Measurements from ENCODE around the gene MVB12A. TPM values are rescaled to one million over a fixed set of nuclear protein-coding genes. Genes with fewer than 3 reads are reported as not detected.

MVB12A gene
- 10 to 100 TPM; 21.0 to 41.4 (median 35.3) TPM for total RNA-seq
- 21.3 TPM for total RNA-seq (2013)
- 2.8 to 18.5 (median 13.2) reads per million in 29 experiments for total RNA-seq

DNA sequence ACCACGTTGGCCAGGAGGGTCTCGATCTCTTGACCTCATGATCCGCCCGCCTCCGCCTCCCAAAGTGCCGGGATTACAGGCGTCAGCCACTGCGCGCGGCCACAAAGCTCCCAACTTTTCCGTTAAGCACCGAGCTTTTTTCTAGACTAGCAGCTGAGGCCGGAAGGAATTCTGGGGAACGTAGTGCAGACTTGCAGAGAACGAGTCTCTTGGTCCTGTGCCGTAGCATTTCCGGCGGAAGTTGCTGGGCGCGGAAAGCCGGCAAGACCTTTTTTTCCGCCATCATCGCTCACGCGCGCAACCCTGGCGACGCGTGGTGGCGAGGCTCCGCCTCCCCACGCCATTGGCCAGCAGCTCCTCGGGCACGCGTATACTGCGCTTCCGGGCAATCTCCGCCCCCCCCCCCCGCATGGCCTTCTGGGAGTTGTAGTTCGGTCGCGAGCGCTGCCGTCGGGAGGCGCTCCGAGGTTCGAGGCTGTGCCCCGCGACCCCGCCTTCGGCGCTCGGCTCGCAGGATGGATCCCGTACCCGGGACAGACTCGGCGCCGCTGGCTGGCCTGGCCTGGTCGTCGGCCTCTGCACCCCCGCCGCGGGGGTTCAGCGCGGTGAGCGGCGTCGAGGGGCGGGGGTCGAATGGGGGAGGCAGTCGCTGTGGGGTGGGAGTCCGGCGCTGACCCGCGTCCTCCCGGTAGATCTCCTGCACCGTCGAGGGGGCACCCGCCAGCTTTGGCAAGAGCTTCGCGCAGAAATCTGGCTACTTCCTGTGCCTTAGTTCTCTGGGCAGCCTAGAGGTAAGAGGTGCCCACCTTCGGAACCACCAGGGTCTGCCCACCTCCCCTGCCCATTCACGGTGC, at the start of gene MVB12A:
TSS of gene MVB12A (plus strand) at position 427 of the 854 bp plus-strand sequence. CDS start at position 516, 89 bp downstream.
- Histone ChIP-seq H3K4me1 (ENCODE audit: control insufficient read depth in 1 of 2, extremely low read depth in 1 of 2, insufficient read depth in 2 of 2, low read length in 2 of 2) (peaks cover 7 to 22% of the 10 kb centered on the region in 2 experiments), H3K4me3 (ENCODE audit: control insufficient read depth in 1 of 2, extremely low read depth in 1 of 2, low read length in 1 of 2) (peak within 1 kb of the TSS; percentile 80 to 82), H3K27ac (ENCODE audit: low read length) (peak within 1 kb of the TSS; percentile 18), H3K9me3 (no peaks in the 10 kb centered on the region), H3K36me3 (ENCODE audit: control insufficient read depth in 2 of 2, extremely low read depth in 1 of 2, insufficient read depth in 1 of 2, low read length in 1 of 2) (peaks cover 0 to 4% of the 10 kb centered on the region in 2 donors), H3K27me3 (replicated peaks in 1 of 2; ENCODE audit: control insufficient read depth in 2 of 2, extremely low read depth in 1 of 2, insufficient read depth in 2 of 2, low read length in 1 of 2) (no peaks in the 10 kb centered on the region)
- Mint-ChIP-seq H3K9me3 (no peaks in the 10 kb centered on the region), H3K27me3 (no peaks in the 10 kb centered on the region), H3K27ac (peak within 1 kb of the TSS; percentile 91 to 92), H3K4me3 (peak within 1 kb of the TSS; percentile 87 to 93 (median 90)), H3K4me1 (peaks cover 16 to 20% (median 18%) of the 10 kb centered on the region in 3 donors), H3K36me3 (peaks cover 8% of the 10 kb centered on the region)
- DNase-seq: peak; percentile 85 to 99 (median 96)
- ATAC-seq (replicated peaks in 1 of 4): peak; percentile 96 to 98 (median 96)
- ChIA-PET CTCF (interaction anchor here (0.6 to 1.5 kb wide), 13 partner anchors 10 to 478 kb away, joined by 3 to 8 read pairs (median 4); partner anchors contain the start of genes BABAM1 (in 1 of the 2), BST2 (in 1 of the 2) and DDA1 (in 1 of the 2)), POLR2A (interaction anchor here (0.6 to 1.1 kb wide), 4 partner anchors 13 to 153 kb away, joined by 3 read pairs; partner anchors contain the start of genes BABAM1 (in 1 of the 2), BST2 (in 1 of the 2) and DDA1 (in 1 of the 2))
- WGBS (ENCODE audit: insufficient coverage): under 1% methylated on average over 74 of the region's 85 CpGs

DNA sequence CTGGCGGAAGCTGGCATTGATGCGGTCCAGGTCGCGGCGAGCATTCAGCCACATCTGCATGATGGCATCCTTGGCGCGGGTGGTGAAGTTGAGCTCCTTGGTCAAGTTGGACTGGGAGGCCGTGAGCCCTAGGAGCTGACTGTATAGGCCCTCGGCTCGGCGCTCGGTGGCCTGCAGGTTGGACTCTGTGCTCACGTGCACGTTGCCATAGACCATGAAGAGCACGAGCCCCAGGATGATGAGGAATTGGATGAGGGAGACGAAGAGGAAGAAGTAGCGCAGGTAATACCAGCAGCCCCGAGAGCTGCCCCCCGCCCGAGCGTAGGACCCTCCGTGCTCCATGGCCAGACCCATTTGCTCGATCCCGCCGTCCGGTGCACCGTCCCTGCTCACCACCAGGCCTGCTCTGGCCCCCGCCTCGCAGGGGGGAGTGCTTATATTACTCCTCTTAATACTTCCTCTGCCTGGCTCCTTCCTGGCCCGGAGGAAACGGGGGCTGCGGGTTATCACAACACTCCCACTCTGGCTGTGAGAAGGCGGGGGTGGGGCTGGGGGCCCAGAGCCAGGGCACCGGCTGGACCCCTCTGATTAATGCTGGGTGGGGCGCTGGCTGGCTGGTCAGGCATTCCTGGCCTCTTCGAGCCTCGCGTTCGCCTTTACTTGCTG, 42.8 kb upstream of the MVB12A start, which contains the start of gene PLVAP:
TSS of gene PLVAP (minus strand) at position 408 of the 666 bp plus-strand sequence. CDS start at position 354, 54 bp downstream.
- WGBS (ENCODE audit: insufficient coverage): 69% methylated on average over 28 of the region's 39 CpGs

DNA sequence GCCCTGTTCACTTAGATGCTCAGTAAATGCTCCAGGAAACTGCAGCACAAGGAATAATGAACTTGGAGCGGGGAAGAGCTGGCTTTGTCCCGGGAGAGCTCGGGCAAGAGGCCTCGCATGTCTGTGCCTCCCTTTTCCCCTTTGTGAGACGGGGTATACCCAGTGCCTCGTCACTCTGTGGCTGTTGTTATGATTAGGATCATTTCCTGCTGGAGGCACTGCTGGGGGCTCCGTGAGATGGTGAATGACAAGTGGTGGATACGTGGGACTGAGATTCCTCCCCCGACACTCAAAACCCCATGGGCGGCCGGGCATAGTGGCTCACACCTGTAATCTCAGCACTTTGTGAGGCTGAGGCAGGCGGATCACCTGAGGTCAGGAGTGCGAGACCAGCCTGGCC, 41.6 kb upstream of the MVB12A start:
- Histone ChIP-seq H3K4me3 (ENCODE audit: control insufficient read depth in 1 of 2, extremely low read depth in 1 of 2, low read length in 1 of 2) (no peak overlapping the region), H3K27me3 (replicated peaks in 1 of 2; ENCODE audit: control insufficient read depth in 2 of 2, extremely low read depth in 1 of 2, insufficient read depth in 2 of 2, low read length in 1 of 2) (peaks cover 0 to 25% of the 10 kb centered on the region in 2 experiments), H3K9me3 (no peaks in the 10 kb centered on the region), H3K4me1 (ENCODE audit: control insufficient read depth in 1 of 2, extremely low read depth in 1 of 2, insufficient read depth in 2 of 2, low read length in 2 of 2) (peaks cover 0 to 4% of the 10 kb centered on the region in 2 experiments), H3K36me3 (ENCODE audit: control insufficient read depth in 2 of 2, extremely low read depth in 1 of 2, insufficient read depth in 1 of 2, low read length in 1 of 2) (no peaks in the 10 kb centered on the region), H3K27ac (ENCODE audit: low read length) (no peak overlapping the region)
- Mint-ChIP-seq H3K27ac (no peak overlapping the region), H3K36me3 (no peaks in the 10 kb centered on the region), H3K4me3 (no peak overlapping the region), H3K4me1 (peaks cover 5 to 6% (median 6%) of the 10 kb centered on the region in 3 donors), H3K27me3 (peaks cover 3 to 15% of the 10 kb centered on the region in 2 donors), H3K9me3 (peaks cover 0 to 4% (median 0%) of the 10 kb centered on the region in 3 donors)
- ATAC-seq (replicated peaks in 1 of 4) (no peak), DNase-seq (no peak)
- WGBS (ENCODE audit: insufficient coverage): 30% methylated on average over 4 of the region's 13 CpGs
- POLR2A ChIA-PET: no interaction called here
- CTCF ChIA-PET: interaction anchor here in 1 of 2 donors (0.6 kb wide), 2 partner anchors 13 to 17 kb away, joined by 3 to 4 read pairs; no protein-coding TSS in a partner anchor

More for the DNA sequence above, 42.8 kb upstream of the MVB12A start, which contains the start of gene PLVAP:
- Mint-ChIP-seq H3K9me3 (peaks cover 0 to 4% (median 0%) of the 10 kb centered on the region in 3 donors), H3K4me1 (peaks cover 0 to 6% (median 0%) of the 10 kb centered on the region in 3 donors), H3K4me3 (no peak within 1 kb of the TSS), H3K27ac (peak within 1 kb of the TSS in 1 of 2 donors; percentile 71), H3K36me3 (no peaks in the 10 kb centered on the region), H3K27me3 (peaks cover 3 to 15% of the 10 kb centered on the region in 2 donors)
- ChIA-PET POLR2A (no interaction called here), CTCF (no interaction called here)
- Histone ChIP-seq H3K27me3 (replicated peaks in 1 of 2; ENCODE audit: control insufficient read depth in 2 of 2, extremely low read depth in 1 of 2, insufficient read depth in 2 of 2, low read length in 1 of 2) (peaks cover 0 to 29% of the 10 kb centered on the region in 2 experiments), H3K4me1 (ENCODE audit: control insufficient read depth in 1 of 2, extremely low read depth in 1 of 2, insufficient read depth in 2 of 2, low read length in 2 of 2) (no peaks in the 10 kb centered on the region), H3K4me3 (ENCODE audit: control insufficient read depth in 1 of 2, extremely low read depth in 1 of 2, low read length in 1 of 2) (no peak within 1 kb of the TSS), H3K36me3 (ENCODE audit: control insufficient read depth in 2 of 2, extremely low read depth in 1 of 2, insufficient read depth in 1 of 2, low read length in 1 of 2) (no peaks in the 10 kb centered on the region), H3K9me3 (no peaks in the 10 kb centered on the region), H3K27ac (ENCODE audit: low read length) (no peak within 1 kb of the TSS)
- DNase-seq: no peak
- no peak for ATAC-seq (replicated peaks in 1 of 4)

DNA sequence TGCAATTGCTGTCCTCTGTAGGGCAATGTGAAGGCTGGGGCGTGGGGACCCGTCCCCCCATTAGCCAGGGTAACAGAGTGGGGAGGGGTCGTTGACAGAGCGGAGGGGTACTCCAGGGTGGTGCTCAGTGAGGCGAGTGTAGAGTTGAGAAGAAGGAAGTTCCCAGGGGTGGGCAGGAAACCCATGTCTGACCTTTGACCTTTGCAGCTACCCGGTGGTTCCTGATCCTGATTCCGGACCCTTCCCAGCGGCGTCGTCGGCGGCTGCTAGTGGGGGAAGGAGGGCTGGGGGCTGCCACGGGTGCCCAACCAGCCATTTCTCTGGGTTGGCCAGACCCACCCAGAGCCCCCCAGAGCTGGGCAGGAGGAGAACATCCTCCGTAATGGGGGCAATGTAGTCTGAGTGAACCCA, 40.6 kb upstream of the MVB12A start:
- no peak overlapping the region for H3K4me3 Mint-ChIP-seq
- ATAC-seq (replicated peaks in 1 of 4): no peak
- Histone ChIP-seq H3K36me3 (ENCODE audit: control insufficient read depth in 2 of 2, extremely low read depth in 1 of 2, insufficient read depth in 1 of 2, low read length in 1 of 2) (no peaks in the 10 kb centered on the region), H3K9me3 (no peaks in the 10 kb centered on the region), H3K4me1 (ENCODE audit: control insufficient read depth in 1 of 2, extremely low read depth in 1 of 2, insufficient read depth in 2 of 2, low read length in 2 of 2) (peaks cover 0 to 7% of the 10 kb centered on the region in 2 experiments), H3K27ac (ENCODE audit: low read length) (no peak overlapping the region), H3K27me3 (replicated peaks in 1 of 2; ENCODE audit: control insufficient read depth in 2 of 2, extremely low read depth in 1 of 2, insufficient read depth in 2 of 2, low read length in 1 of 2) (peaks cover 0 to 24% of the 10 kb centered on the region in 2 experiments), H3K4me3 (ENCODE audit: control insufficient read depth in 1 of 2, extremely low read depth in 1 of 2, low read length in 1 of 2) (no peak overlapping the region)
- no peak for DNase-seq
- H3K36me3 Mint-ChIP-seq: no peaks in the 10 kb centered on the region
- peaks cover 3 to 15% of the 10 kb centered on the region in 2 donors for H3K27me3 Mint-ChIP-seq
- WGBS (ENCODE audit: insufficient coverage): 45% methylated on average over 14 of the region's 14 CpGs
- CTCF ChIA-PET: interaction anchor here in 1 of 2 donors (0.7 kb wide), 1 partner anchor 224 kb away, joined by 3 read pairs; no protein-coding TSS in a partner anchor
- H3K27ac Mint-ChIP-seq: no peak overlapping the region
- H3K9me3 Mint-ChIP-seq: peaks cover 0 to 4% (median 0%) of the 10 kb centered on the region in 3 donors
- POLR2A ChIA-PET: no interaction called here
- peaks cover 6 to 7% (median 6%) of the 10 kb centered on the region in 3 donors for H3K4me1 Mint-ChIP-seq

DNA sequence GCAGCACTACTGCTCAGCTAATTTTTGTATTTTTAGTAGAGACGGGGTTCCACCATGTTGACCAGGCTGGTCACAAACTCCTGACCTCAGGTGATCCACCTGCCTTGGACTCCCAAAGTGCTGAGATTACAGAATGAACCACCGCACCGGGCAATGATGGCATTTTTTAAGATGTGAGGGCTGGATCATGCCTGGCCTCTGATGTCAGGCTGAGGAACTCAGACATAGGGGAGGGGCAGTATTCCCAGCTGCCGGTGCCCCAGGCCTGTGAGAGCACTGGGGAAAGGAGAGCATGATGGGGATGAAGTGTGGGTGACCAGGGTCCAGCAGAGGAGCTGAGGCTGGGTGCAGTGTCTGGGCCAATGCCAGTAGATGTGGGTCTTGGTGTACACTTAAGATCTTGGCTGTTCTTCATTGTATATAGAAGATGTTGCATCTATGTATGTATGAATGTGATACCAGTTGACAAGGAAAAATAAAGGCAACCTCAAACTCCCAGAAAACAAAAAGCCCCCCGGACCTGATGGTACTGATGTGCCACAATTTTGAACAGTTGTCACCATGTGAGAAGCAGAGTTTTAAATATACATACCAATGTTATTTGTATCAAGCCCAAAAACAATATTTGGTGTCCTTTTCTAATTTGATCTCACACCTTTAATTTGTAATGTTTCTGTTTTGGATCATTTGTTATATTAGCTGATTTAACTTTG, 39.3 kb upstream of the MVB12A start:
- Mint-ChIP-seq H3K27ac (no peak overlapping the region), H3K27me3 (peaks cover 3 to 15% of the 10 kb centered on the region in 2 donors), H3K4me3 (no peak overlapping the region)

More for the DNA sequence above, 39.3 kb upstream of the MVB12A start:
- DNase-seq (no peak), ATAC-seq (replicated peaks in 1 of 4) (no peak)
- Mint-ChIP-seq H3K36me3 (no peaks in the 10 kb centered on the region), H3K9me3 (peaks cover 0 to 4% (median 0%) of the 10 kb centered on the region in 3 donors), H3K4me1 (peaks cover 6 to 7% (median 6%) of the 10 kb centered on the region in 3 donors)
- H3K4me1 ChIP-seq (ENCODE audit: control insufficient read depth in 1 of 2, extremely low read depth in 1 of 2, insufficient read depth in 2 of 2, low read length in 2 of 2): peaks cover 0 to 7% of the 10 kb centered on the region in 2 experiments
- ChIA-PET CTCF (interaction anchor here in 1 of 2 donors (0.5 kb wide), 1 partner anchor 220 kb away, joined by 3 read pairs; no protein-coding TSS in a partner anchor), POLR2A (interaction anchor here in 1 of 2 donors (0.7 kb wide), 1 partner anchor 893 kb away, joined by 6 read pairs; no protein-coding TSS in a partner anchor)
- H3K9me3 ChIP-seq: no peaks in the 10 kb centered on the region
- H3K4me3 ChIP-seq (ENCODE audit: control insufficient read depth in 1 of 2, extremely low read depth in 1 of 2, low read length in 1 of 2): no peak overlapping the region
- H3K27me3 ChIP-seq (replicated peaks in 1 of 2; ENCODE audit: control insufficient read depth in 2 of 2, extremely low read depth in 1 of 2, insufficient read depth in 2 of 2, low read length in 1 of 2): peaks cover 0 to 24% of the 10 kb centered on the region in 2 experiments
- H3K36me3 ChIP-seq (ENCODE audit: control insufficient read depth in 2 of 2, extremely low read depth in 1 of 2, insufficient read depth in 1 of 2, low read length in 1 of 2): no peaks in the 10 kb centered on the region
- H3K27ac ChIP-seq (ENCODE audit: low read length): no peak overlapping the region
- 100% methylated on average over 4 of the region's 5 CpGs for WGBS (ENCODE audit: insufficient coverage)

Data from T-cell (primary cell).